IPS-18c (cell line): ENCODE data around the gene ZFHX3.

Source experiments
- H3K4me3 ChIP-seq: 2 replicates; pipeline ENCODE4 v1.7.0; 2013; ENCODE audit warnings: low read depth, mild to moderate bottlenecking, low read length, moderate library complexity; ENCODE audit not compliant: insufficient read depth
- H3K9me3 ChIP-seq: one replicate; pipeline ENCODE4 v1.6.1; 2013; ENCODE audit warnings: mild to moderate bottlenecking, low read length, moderate library complexity; ENCODE audit not compliant: control insufficient read depth, insufficient read depth

ZFHX3 gene

DNA sequence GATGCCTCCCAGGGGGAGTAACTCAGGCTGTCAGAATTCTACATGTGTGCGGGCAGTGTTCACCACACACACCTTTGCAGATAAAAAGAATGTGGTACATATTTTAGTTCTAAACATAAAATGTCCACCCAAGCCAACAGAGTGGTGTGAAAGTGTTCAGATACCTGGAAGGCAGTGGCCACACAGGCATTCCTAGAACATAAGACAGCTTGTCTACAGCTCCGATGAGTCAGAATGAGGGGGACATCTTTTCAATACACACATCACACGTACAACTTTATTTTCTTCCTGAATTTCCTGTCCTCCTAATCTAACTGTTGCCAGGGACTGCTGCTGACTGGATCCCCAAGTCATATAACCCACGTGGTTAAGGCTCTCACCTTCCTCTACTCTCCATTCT is 142.3 kb downstream of the ZFHX3 start:
- H3K9me3 ChIP-seq: no peaks in the 10 kb centered on the region
- H3K4me3 ChIP-seq: no peak overlapping the region

DNA sequence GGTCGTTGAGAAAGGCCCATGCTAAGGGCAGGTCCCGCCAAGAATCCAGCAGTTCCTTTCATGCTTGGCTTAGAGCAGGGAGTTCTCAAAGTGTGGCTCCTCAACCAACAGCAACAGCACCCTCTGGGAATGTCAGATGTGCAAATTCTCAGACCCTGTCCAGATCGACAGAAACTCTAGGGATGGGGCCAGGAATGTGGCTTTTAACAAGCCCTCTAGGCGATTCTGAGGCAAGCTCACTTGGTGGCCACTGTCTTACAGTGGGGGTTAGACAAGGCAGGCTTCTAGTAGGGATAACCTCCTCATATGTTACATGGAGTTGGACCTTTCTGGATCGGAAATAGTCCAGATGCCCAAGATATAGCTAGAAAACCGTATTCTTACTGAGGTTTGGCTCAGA is 144.8 kb downstream of the ZFHX3 start:
- no peak overlapping the region for H3K4me3 ChIP-seq
- H3K9me3 ChIP-seq: no peaks in the 10 kb centered on the region

DNA sequence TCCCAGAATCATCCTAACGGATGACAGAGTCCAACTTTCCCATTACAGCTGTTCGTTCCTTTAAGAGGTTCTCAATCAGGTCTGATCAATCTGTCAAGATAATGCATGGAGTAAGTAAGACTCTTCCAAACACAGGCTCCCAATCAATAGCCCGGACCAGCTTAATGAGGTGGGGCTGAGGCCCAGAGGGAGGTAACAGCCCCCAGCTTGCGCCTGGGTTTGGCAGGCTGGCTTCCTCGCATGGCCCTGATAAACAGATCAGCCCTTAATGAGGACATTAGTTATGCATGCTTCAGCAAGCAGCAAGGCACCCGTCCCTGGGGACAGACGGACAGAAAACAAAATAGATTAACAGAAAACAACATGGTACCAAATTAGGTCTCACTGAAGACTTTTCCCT is 145.7 kb downstream of the ZFHX3 start:
- Histone ChIP-seq H3K4me3 (no peak overlapping the region), H3K9me3 (no peaks in the 10 kb centered on the region)

DNA sequence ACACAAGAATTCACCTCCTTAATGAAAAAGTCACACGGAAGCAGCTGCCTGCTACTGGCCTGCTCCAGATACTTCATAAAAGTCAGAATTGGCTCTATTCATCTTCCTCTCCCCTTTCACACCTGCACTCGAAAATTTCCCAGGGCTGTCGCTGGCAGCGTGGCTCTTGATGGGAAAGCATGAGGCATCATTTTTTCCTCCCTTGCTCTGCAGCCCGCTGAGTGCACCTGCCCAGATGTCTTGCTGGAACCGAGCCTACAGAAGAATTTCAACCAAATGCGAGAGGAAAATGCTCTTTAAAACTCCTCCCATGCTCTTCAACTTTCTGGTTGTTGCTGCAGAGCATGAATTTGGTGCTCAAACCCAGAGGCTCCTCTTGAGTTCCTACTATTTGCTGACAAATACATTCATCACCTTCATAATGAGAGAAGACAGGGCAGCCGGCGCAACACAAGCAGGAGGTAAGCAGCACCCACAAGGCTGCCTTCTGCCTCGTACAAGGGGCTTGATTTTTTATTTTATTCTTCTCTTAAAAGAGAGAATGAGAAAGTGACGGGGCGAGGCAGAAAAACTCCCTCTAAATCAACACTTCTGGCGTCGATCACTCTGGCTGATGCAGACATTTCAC is 146.8 kb downstream of the ZFHX3 start:
- Histone ChIP-seq H3K9me3 (no peaks in the 10 kb centered on the region), H3K4me3 (no peak overlapping the region)

DNA sequence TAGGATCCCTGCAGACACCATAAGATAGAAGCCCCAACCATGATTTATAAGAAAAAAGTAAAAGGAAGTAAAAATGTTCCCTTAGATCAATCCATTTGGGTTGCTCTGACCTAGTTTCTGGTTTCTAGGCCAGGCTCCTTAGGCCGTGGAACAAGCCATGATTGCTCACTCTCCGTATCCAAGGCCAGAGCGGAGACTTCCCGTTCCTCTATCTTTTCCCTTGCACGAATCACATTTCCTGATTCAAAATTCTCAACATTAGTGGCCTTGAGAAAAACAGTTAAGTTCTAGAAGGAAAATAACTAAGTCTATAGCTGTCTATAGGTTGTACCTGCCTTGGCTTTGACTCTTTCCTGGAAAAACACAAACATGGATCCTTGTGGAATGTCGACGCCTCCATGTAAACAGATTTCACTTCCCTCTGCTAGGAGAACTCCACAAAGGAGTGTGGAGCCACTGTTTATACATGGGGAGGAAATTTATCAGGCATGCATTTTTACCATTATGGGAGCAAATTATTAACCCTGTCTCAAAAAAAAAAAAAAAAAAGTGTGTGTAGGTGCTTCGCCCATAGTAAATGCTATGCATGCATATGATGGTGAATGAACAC is 149.6 kb downstream of the ZFHX3 start:
- H3K4me3 ChIP-seq: no peak overlapping the region

DNA sequence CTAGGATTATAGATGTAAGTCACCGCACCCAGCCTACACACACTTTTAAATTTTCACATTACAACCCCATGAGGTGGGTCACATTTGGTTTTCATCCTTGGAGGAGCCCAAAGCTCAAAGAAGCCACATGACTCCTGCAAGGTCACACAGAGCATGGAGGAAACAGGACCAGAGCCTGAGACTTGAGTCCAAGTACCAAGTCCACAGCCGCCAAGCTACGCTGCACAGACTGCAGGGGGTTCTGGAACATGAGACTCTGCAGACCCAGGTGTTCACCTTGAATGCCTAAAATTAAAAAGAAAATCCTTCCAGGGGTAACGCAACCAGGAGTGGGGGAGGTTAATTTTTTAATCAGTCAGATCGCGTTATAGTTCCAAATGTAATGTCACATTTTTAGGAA is 150.2 kb downstream of the ZFHX3 start:
- Histone ChIP-seq H3K9me3 (no peaks in the 10 kb centered on the region), H3K4me3 (no peak overlapping the region)

More for the DNA sequence above, 149.6 kb downstream of the ZFHX3 start:
- H3K9me3 ChIP-seq: no peaks in the 10 kb centered on the region

DNA sequence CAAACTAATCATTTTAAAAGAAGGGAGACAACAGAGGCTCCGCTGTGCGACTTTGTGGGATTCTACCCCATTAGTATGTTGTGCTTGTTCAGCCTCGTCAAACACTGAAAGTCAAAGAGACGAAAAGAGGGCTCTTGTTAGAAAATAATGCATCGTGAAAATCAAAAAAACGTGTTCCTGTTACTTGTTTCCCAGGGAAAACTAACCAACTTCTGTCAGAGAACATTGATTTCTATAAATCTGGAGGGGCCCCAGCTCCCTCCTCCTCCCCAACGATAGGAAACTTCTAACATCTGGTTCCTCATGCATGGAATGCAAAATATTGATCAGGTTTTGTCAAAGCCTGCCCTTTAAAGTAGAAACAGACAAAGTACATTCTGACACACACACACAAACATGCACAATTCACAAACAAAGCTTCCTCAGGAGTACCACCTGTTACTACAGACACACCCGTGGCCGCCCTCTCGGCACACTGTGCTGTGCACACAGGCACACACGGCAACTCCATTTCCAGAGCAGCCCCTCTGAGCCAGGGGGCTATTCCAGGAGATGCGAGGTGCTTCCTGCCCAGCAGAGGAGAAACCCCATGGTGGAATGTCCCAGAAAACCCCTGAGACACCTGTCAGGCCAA is 151.3 kb downstream of the ZFHX3 start:
- H3K9me3 ChIP-seq: no peaks in the 10 kb centered on the region

DNA sequence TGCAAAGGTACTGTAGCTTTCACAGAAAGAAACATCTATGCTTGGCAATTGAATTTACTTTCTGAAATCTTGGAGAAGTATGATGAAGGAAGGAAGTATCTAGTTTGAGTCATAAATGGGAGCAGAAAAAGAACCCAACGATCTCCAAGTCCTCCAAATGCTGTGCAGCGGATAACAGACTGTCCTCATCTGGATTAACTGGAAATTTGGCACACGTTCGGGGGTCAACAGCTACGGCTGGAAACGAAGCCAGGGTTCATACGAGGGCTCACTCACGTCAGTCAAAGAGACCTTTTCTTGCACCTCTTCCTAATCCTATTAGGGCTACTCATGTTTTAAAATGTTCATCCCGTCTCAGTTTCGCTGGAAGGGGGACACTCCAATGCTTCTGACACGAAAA is 152.0 kb downstream of the ZFHX3 start:
- Histone ChIP-seq H3K4me3 (no peak overlapping the region), H3K9me3 (no peaks in the 10 kb centered on the region)

More for the DNA sequence above, 151.3 kb downstream of the ZFHX3 start:
- no peak overlapping the region for H3K4me3 ChIP-seq

DNA sequence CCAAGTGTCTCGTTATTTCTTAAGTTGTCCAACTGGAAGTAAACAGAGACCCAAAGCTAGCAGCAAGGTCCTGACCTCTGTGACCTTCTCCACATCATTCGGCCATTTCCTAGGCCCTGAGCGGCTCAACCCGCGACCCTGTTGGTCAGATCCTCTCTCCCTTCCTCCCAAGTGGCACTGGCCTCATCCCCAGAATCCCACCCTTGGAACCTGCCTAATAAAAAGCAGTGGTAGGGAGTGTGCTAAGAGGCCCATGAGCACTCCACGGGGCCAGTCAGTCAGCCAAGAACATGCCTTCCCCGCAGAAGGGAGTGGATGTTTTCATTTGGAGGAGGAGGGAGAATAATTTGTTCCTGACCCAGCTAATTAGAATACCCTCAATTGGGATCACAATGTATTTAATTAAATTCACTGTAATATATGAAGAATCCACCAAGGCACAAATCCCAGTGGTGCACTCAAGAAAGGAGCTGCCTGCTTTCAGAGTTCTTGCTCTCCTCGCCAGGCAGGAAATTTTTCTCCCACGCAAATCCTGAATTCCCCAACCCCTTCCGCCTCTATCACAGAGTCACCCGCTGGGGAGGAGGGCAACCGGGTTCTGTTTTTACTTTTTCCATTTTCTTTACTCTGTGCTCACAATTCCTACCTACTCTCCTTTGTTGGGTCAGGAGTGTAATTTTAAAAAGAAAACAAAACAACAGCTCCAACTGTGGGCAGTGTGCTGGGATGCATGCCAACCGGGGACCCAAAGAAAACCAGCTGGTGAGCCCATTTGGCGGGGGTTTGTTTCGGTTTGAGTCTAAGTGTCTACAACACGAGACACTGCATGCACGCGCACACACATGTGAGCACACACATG is 153.4 kb downstream of the ZFHX3 start:
- H3K4me3 ChIP-seq: no peak overlapping the region

DNA sequence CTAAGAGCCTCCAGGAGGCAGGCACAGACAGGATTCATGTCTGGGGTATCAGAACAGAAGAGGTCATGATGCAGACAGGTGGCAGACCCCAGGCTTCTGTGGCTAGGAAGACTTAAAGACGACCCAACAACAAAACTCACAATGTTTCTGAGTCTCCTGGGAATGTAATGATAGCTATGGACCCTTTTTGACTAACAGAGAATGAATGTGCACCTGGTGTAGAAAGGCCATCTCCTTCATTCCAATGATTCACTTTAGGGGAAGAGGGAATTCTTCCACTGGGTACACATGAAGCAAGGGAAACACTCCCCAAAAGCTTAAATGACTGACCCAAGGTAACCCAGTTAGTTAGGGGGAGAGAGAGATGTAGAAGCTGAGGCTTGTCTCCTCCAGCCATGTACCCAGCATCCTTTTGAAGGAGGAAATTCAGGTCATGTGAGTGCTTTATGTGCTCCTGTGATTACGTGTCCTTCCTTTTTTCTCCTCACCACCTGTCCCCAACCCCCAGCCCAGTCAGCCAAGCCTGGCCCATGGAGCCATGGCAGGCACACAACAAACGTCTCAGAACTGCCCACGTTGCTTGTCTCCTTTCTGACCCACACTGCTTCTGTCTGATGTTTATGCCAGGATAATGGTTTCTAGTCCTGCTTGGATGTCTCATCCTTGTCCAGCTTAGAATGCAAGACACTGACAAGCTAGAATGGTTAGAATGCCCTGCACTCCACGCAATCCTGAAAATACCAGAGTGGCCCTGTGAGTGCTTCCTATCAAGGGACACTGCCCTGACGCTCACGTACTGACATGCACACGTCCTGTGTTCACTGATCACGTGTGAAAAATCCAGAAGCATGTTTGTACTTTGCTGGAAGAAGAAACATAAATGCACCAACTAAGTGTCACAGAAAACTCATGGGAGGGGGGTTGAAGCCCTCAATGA is 156.4 kb downstream of the ZFHX3 start:
- H3K4me3 ChIP-seq: no peak overlapping the region
- no peaks in the 10 kb centered on the region for H3K9me3 ChIP-seq

More for the DNA sequence above, 153.4 kb downstream of the ZFHX3 start:
- H3K9me3 ChIP-seq: no peaks in the 10 kb centered on the region

DNA sequence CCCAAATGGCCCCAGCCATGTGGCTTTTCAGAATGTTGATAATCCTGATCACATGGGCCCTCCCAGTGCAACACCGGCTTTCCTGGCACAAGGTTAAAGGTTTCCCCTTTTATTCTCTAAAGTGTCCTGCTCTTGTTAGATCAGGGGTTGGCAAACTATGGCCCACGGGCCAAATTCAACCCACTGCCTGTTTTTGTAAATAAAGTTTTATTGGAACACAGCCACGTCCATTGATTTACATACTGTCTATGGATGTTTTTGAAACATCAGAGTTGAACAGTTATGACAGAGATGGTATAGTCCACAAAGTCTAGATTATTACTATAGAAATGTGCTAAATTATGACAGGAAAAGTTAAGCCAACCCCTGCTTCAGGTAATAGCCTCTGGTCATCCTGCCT is 157.3 kb downstream of the ZFHX3 start:
- H3K9me3 ChIP-seq: no peaks in the 10 kb centered on the region
- H3K4me3 ChIP-seq: no peak overlapping the region

DNA sequence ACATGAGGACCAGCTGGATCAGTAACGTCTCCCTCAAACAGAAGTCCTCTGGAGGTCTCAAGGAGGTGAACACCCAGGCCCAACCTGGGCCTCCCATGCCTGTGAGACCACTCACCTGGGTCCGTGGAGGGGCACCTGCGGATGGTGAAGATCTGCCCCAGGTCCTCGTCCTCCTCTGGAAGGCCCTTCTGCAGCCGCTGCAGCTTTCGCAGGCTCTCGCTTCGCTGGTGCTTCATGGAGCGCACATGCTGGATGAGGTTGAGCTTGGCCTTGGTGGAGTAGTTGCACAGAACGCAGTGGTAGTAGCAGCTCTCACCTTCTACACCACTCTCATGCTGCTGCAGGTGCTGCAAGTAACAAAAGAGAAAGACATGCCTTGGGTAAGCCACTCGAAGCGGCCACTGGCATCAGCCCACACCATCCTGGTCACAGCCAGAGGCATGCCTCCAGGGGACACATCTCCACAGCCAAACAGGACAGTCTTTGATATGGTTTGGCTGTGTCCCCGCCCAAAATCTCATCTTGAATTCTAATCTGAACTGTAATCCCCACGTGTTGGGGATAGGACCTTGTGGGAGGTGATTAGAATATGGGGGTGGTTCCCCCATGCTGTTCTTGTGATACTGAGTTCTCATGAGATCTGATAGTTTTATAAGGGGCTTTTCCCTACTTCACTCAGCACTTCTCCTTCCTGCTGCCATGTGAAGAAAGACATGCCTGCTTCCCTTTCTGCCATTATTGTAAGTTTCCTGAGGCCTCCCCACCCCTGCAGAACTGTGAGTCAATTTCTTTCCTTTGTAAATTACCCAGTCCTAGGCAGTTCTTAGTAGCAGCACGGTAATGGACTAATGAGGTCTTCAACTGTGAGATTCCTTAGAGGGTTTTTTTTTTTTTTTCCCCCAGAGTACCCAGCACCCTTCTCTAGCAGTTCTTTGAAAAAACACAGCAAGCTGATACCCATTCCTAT is 158.0 kb downstream of the ZFHX3 start:
- Histone ChIP-seq H3K9me3 (no peaks in the 10 kb centered on the region), H3K4me3 (no peak overlapping the region)

DNA sequence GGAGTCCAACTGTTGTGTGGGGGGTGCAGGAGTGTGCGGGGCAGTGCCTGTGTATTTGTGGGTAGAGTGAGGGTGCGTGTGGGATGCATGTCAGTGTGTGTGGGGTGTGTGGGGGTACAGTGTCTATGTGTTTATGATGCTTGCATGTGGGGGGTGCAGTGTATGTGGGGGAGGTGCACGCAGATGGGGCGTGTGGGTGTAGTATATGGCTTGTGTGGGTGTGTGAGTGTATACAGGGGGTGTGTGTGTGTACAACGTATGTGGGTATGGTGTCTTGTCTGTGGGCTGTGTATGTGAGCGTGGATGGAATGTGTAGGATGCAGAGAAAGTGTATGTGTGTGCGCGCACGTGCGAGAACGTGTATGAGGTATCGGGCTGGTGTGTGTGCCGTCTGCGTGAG is 160.4 kb downstream of the ZFHX3 start:
- Histone ChIP-seq H3K9me3 (no peaks in the 10 kb centered on the region), H3K4me3 (no peak overlapping the region)

DNA sequence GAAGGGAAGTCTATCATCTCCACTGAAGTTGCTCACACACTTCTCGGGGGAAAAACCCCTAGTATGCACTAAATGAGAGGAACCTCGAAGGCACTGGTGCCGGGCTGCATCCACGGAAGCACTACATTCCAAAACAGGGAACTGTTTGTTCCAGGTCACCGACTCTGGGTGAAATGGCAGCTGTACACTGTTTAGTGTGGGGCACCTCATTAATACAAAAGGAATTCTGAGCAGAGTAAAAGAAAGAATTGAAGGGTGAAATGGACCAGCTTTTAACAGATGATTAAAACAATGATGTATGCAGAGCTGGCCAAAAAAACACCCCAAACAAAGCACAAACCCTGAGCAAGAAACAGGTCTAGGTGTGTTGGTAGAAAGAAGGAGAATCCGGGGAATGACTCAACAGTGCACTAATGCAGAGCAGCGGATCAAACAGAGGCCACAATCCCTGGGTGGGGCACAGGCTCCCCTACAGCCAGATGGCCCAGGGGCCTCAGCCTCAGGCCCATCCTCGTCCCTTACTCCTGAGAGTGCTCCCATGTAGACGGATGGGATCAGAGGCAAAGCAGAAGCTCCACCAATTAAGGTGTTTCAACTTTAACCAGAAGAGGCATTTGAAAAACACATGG is 161.5 kb downstream of the ZFHX3 start:
- no peak overlapping the region for H3K4me3 ChIP-seq

DNA sequence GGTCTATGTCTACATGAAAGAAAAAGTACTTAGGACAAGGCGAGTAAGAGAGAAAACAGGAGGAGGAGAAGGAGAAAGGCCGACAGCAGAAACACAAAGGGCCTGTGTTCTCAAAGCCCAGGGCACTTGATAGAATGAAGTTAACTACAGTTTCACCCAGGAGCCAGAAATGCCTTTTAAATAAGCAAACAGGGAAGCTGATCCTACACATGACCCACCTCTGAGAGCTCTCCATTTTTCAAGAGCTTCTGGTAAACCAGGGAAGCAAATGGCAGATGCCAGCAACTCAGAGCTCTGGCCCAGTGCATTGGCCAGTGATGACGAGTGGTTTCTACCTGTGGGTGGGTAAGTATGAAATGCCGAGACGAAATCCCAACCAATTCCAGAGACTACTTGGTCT is 163.4 kb downstream of the ZFHX3 start:
- Histone ChIP-seq H3K9me3 (no peaks in the 10 kb centered on the region), H3K4me3 (no peak overlapping the region)

More for the DNA sequence above, 161.5 kb downstream of the ZFHX3 start:
- no peaks in the 10 kb centered on the region for H3K9me3 ChIP-seq
